Measurements from ENCODE around the gene SH2D3A.

- TF ChIP-seq CTCF (IDR thresholded peaks at IDR 0.05; ENCODE audit: poor library complexity) (no peak), EZH2 (IDR thresholded peaks at IDR 0.05; ENCODE audit: borderline replicate concordance) (no peak), EZH2phosphoT487 (IDR thresholded peaks at IDR 0.05; ENCODE audit: low read depth, severe bottlenecking, unreplicated experiment) (no peak)
Measured at GRCh38 chr19:6812612-6813011, 45.4 kb upstream of the SH2D3A start.

Data from hepatocyte (in vitro differentiated cells).